HFFc6 (cell line): Measurements from ENCODE around the gene NCAM2. TPM values are rescaled to one million over a fixed set of nuclear protein-coding genes. Genes with fewer than 3 reads are reported as not detected.

Experiments used
- DNase-seq: peaks from one replicate; pipeline ENCODE4 v3.0.0-alpha.2; 2018
- H3K27ac Mint-ChIP-seq: 2 replicates; pipeline ENCODE4 v1.8.0; 2020; ENCODE audit warnings: mild to moderate bottlenecking, mixed read lengths
- H3K27me3 Mint-ChIP-seq: 2 replicates; pipeline ENCODE4 v1.8.0; 2021; ENCODE audit warnings: mild to moderate bottlenecking, moderate library complexity, mixed read lengths; ENCODE audit not compliant: insufficient read depth
- H3K36me3 Mint-ChIP-seq: 2 replicates; pipeline ENCODE4 v1.8.0; 2021; ENCODE audit warnings: low read depth, mixed read lengths
- H3K4me1 Mint-ChIP-seq: 2 replicates; pipeline ENCODE4 v1.8.0; 2020; ENCODE audit warnings: low read depth, mixed read lengths
- H3K4me3 Mint-ChIP-seq: 2 replicates; pipeline ENCODE4 v1.8.0; 2020; ENCODE audit warnings: mild to moderate bottlenecking, moderate library complexity, mixed read lengths
- H3K9me3 Mint-ChIP-seq: 2 replicates; pipeline ENCODE4 v1.8.0; 2020; ENCODE audit warnings: mild to moderate bottlenecking, mixed read lengths
- CTCF ChIP-seq: fragments of 200-600 bp; sonication (generic); IDR thresholded peaks from 2 replicates; pipeline ENCODE4 v1.5.0; 2021; ENCODE audit warnings: antibody characterized with exemption, mild to moderate bottlenecking
- total RNA-seq, 6 experiments: library from RNA; stranded (reverse); fragmentation: NEBNext Ultra II Directional; extraction: Animal tissue kit (Norgen Biotek cat#: 25700); gene quantifications; 2 replicates in 1 of 6; 3 replicates in 5 of 6; pipeline ENCODE4 v1.2.3, GENCODE V29; 2021

The NCAM2 gene
- total RNA-seq, 6 experiments from 2014 or later, result 2.2 to 10.2 (median 8.8) TPM

DNA sequence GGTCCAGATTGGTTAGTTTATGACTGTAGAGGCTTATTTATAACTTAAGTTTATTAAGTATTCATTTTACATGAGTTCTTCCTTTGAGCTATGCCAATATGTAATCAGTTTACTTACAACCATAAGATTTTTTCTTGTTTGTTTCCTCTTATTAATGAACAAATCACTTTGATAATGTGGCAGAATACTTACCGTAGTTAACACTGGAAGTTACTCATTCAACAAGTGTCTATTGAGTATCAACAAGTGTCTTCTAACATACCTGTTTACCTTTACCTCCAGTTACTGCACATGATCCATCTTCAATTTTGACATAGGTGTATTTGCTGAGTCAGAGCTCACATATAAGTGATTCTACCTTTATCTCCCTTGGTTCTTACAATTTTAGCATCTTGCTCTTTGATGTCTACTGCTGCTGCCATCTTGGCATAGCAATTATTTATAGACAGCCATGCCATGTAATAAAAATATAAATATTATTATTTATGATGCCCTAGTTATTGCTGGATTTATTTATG is 205.7 kb downstream of the NCAM2 start:
- no peaks in the 10 kb centered on the region for H3K9me3 Mint-ChIP-seq
- H3K4me1 Mint-ChIP-seq, result peaks cover 32% of the 10 kb centered on the region

DNA sequence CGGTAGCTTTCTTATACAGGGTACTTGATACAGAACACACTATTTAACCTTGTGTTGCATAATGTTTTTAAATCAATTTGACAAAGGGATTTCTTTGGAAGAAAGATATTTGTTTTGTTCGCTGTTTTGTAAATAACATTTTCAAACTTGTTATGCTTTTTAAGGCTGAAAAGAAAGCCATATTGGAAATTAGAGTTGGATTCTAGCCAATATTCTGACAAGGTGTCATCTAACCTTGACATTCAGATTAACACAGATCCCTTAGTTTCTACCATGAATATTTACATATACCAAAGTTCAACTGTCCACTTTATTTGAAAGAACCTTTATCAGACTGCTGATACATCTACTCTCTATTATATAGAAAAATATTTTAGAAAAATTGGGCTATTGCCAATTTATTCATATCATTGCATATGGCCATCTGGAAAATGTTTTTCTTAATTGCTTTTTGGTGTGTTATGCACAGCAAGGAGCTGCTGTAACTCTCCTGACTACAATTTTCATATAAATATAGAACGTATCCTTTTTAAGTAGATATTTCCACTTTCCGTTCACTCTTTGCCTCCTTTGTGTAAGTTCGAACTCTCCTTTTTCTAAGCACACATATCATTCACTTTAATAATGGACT is 206.3 kb downstream of the NCAM2 start:
- peaks cover 26% of the 10 kb centered on the region for H3K4me1 Mint-ChIP-seq
- no peak for DNase-seq
- H3K36me3 Mint-ChIP-seq, result no peaks in the 10 kb centered on the region; the same call in 1 of the 2 replicates
- H3K27ac Mint-ChIP-seq, result no peak overlapping the region
- H3K4me3 Mint-ChIP-seq, result no peak overlapping the region
- no peaks in the 10 kb centered on the region for H3K9me3 Mint-ChIP-seq
- H3K27me3 Mint-ChIP-seq, result no peaks in the 10 kb centered on the region
- TF ChIP-seq CTCF, result no peak

More for the DNA sequence above, 205.7 kb downstream of the NCAM2 start:
- Mint-ChIP-seq H3K27me3 (no peaks in the 10 kb centered on the region), H3K4me3 (no peak overlapping the region), H3K27ac (no peak overlapping the region), H3K36me3 (no peaks in the 10 kb centered on the region; the same call in 1 of the 2 replicates)
- DNase-seq, result no peak
- no peak for TF ChIP-seq CTCF

GRCh38 chr21:21205604-21206003 is 207.4 kb downstream of the NCAM2 start:
- no peak for DNase-seq
- no peak for TF ChIP-seq CTCF
- H3K27ac Mint-ChIP-seq, result no peak overlapping the region
- H3K27me3 Mint-ChIP-seq, result no peaks in the 10 kb centered on the region
- no peaks in the 10 kb centered on the region for H3K9me3 Mint-ChIP-seq
- no peaks in the 10 kb centered on the region; the same call in 1 of the 2 replicates for H3K36me3 Mint-ChIP-seq
- peaks cover 15% of the 10 kb centered on the region for H3K4me1 Mint-ChIP-seq
- H3K4me3 Mint-ChIP-seq, result no peak overlapping the region

GRCh38 chr21:21210552-21210951 is 212.3 kb downstream of the NCAM2 start:
- no peaks in the 10 kb centered on the region for H3K36me3 Mint-ChIP-seq
- H3K27me3 Mint-ChIP-seq, result no peaks in the 10 kb centered on the region
- no peak overlapping the region for H3K27ac Mint-ChIP-seq
- H3K4me3 Mint-ChIP-seq, result no peak overlapping the region
- TF ChIP-seq CTCF, result no peak
- DNase-seq, result no peak
- H3K4me1 Mint-ChIP-seq, result peaks cover 11% of the 10 kb centered on the region
- no peaks in the 10 kb centered on the region for H3K9me3 Mint-ChIP-seq

GRCh38 chr21:21213297-21213696 is 215.1 kb downstream of the NCAM2 start:
- H3K4me1 Mint-ChIP-seq, result peaks cover 11% of the 10 kb centered on the region
- TF ChIP-seq CTCF, result no peak
- no peak overlapping the region for H3K27ac Mint-ChIP-seq
- H3K4me3 Mint-ChIP-seq, result no peak overlapping the region
- H3K27me3 Mint-ChIP-seq, result no peaks in the 10 kb centered on the region; the same call in 1 of the 2 replicates
- H3K9me3 Mint-ChIP-seq, result no peaks in the 10 kb centered on the region
- DNase-seq, result no peak
- no peaks in the 10 kb centered on the region for H3K36me3 Mint-ChIP-seq
